Activated CD8-positive, alpha-beta T cell treated with anti-CD3 and anti-CD28 coated beads for 36 hours (primary cell): ENCODE measurements around the gene CYP46A1. TPM values are rescaled to one million over a fixed set of nuclear protein-coding genes. Genes with fewer than 3 reads are reported as not detected.

ENCODE experiments used
- ATAC-seq: fragments of 200-7000 bp; cut with Tn5 transposase; one replicate; pipeline ENCODE4 v1.10.0; 2021; ENCODE audit warnings: mild to moderate bottlenecking, moderate library complexity
- CTCF ChIA-PET: fragments of 350-600 bp; sonication (Branson Sonifier 250); formaldehyde crosslinking; loops from one replicate; lab custom pipeline; 2021; ENCODE audit warnings: antibody characterized with exemption; lab: Charles Lee
- POLR2A ChIA-PET: fragments of 350-600 bp; sonication (Branson Sonifier 250); formaldehyde crosslinking; loops from one replicate; lab custom pipeline; 2021; ENCODE audit warnings: antibody characterized with exemption; lab: Charles Lee
- DNase-seq: peaks from one replicate; pipeline ENCODE4 v3.0.0-alpha.2; 2020
- H3K27ac Mint-ChIP-seq: one replicate; pipeline ENCODE4 v1.8.0; 2021; ENCODE audit warnings: mild to moderate bottlenecking, mixed read lengths
- H3K27me3 Mint-ChIP-seq: one replicate; pipeline ENCODE4 v1.8.0; 2021; ENCODE audit warnings: mixed read lengths
- H3K36me3 Mint-ChIP-seq: one replicate; pipeline ENCODE4 v1.8.0; 2021; ENCODE audit warnings: low read depth, mixed read lengths
- H3K4me1 Mint-ChIP-seq: one replicate; pipeline ENCODE4 v1.8.0; 2021; ENCODE audit warnings: low read depth, mixed read lengths
- H3K4me3 Mint-ChIP-seq: one replicate; pipeline ENCODE4 v1.8.0; 2021; ENCODE audit warnings: mild to moderate bottlenecking, moderate library complexity, mixed read lengths
- H3K9me3 Mint-ChIP-seq: one replicate; pipeline ENCODE4 v1.8.0; 2021; ENCODE audit warnings: mixed read lengths
- intact Hi-C: fragments of 100-400 bp; cut with micrococcal nuclease; formaldehyde crosslinking; loops from one replicate; pipeline ENCODE4 v1.10.0; 2022
- total RNA-seq, 2 experiments: library from RNA; stranded (reverse); gene quantifications; one replicate each; pipeline ENCODE4 v1.2.3, GENCODE V29; 2021
- TF ChIP-seq, protein P1 (sequence below): fragments of 200-600 bp; IDR thresholded peaks from one replicate; pipeline ENCODE4 v1.8.0; 2022; ENCODE audit warnings: antibody characterized with exemption, mild to moderate bottlenecking

The CYP46A1 gene
- total RNA-seq, 2 experiments from 2014 or later: 0.16 to 0.20 TPM

DNA sequence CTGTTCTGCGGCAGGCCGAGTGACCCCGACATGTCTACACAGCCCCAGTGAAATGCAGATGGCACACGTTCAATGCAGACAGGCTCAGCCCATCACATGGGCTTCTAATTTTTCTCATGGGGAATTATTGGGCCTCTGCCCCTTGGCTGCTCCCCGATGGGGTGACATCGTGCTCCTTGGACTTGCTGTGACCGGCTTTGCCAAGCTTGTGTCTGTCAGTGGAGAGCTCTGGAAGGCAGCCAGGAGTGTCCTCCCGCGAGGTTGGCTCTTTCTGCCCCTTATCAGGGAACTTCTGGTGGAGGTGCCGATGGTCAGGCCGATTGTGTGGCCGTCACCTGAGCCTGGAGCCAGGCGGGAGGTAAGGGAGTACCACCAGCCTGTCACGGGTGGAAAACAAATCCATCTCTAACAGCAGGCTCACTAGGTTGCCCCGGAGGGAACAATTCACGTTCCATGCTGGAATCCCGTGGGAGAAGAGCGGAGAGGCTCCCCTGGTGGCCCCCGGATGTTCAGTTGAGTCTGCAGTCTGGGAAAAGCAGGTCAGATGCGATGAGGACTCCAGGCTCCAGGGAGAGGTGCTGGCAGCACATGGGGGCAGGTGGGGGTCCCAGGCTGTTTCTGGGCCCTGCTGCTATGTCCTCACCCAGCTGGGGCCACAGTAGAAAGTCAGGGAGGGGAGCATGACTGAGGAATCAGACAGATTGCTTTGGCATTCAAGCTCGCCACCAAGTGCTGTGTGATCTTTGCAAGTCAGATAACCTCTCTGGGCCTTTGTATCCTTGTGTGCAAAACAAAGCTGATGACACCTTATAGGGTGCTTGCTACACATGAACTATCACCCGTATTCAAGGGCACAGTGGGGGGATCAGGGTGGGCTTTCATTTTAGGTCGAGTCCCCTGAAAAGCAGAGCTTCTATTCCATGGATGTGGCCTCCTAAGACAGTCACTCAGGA lies 65.9 kb downstream of the CYP46A1 start:
- TF ChIP-seq, protein P1, sequence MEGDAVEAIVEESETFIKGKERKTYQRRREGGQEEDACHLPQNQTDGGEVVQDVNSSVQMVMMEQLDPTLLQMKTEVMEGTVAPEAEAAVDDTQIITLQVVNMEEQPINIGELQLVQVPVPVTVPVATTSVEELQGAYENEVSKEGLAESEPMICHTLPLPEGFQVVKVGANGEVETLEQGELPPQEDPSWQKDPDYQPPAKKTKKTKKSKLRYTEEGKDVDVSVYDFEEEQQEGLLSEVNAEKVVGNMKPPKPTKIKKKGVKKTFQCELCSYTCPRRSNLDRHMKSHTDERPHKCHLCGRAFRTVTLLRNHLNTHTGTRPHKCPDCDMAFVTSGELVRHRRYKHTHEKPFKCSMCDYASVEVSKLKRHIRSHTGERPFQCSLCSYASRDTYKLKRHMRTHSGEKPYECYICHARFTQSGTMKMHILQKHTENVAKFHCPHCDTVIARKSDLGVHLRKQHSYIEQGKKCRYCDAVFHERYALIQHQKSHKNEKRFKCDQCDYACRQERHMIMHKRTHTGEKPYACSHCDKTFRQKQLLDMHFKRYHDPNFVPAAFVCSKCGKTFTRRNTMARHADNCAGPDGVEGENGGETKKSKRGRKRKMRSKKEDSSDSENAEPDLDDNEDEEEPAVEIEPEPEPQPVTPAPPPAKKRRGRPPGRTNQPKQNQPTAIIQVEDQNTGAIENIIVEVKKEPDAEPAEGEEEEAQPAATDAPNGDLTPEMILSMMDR: no peak
- intact Hi-C loops: no loop called here

DNA sequence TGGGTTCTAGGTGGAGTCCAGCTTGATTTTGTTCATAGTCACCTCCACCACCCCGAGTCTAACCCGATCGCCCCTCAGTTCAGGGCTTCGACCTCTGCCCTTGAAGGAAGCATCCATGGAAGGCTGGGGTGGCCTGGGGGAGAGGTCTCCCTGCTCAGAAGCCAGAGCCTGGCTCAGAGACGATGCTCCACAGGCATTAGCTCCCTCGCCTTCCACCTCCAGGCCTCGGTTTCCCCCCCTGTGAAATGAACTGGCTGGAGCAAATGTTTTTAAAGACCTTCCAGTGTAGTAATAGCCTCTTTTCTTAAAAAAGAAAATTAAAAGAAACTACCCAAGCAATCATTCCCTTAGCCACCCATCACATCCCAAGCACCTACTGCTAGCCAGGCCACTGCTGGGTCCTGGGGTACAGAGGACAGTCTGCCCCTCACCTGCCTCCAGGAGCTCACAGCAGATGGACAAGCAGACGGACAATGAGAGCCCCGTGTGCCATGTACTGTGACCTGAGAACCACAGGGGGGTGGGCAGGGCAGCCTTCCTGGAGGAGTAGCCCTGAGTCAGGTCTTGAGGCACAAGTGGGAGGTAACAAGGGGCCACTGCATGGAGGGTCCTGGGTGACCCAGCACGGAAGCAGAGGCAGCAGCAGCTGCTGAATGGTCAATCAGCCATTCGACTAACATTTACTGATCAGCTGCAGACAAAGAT lies 66.8 kb downstream of the CYP46A1 start:
- no peak for DNase-seq
- Mint-ChIP-seq H3K27me3 (peaks cover 41% of the 10 kb centered on the region), H3K27ac (no peak overlapping the region), H3K36me3 (no peaks in the 10 kb centered on the region), H3K9me3 (no peaks in the 10 kb centered on the region), H3K4me1 (peaks cover 15% of the 10 kb centered on the region), H3K4me3 (no peak overlapping the region)
- ChIA-PET POLR2A (no interaction called here), CTCF (interaction anchor here (1.3 to 1.8 kb wide), 3 partner anchors 16 to 196 kb away, joined by 3 to 4 read pairs (median 3); no protein-coding TSS in a partner anchor)
- intact Hi-C loops: no loop called here
- TF ChIP-seq, protein P1: no peak
- no peak for ATAC-seq

More for the DNA sequence above, 65.9 kb downstream of the CYP46A1 start:
- peaks cover 16% of the 10 kb centered on the region for H3K4me1 Mint-ChIP-seq
- H3K36me3 Mint-ChIP-seq: no peaks in the 10 kb centered on the region
- POLR2A ChIA-PET: no interaction called here
- no peak overlapping the region for H3K4me3 Mint-ChIP-seq
- H3K27ac Mint-ChIP-seq: no peak overlapping the region
- H3K9me3 Mint-ChIP-seq: no peaks in the 10 kb centered on the region
- no peak for DNase-seq
- CTCF ChIA-PET: interaction anchor here (1.3 kb wide), 1 partner anchor 15 kb away, joined by 3 read pairs; no protein-coding TSS in a partner anchor
- no peak for ATAC-seq
- H3K27me3 Mint-ChIP-seq: peaks cover 41% of the 10 kb centered on the region

DNA sequence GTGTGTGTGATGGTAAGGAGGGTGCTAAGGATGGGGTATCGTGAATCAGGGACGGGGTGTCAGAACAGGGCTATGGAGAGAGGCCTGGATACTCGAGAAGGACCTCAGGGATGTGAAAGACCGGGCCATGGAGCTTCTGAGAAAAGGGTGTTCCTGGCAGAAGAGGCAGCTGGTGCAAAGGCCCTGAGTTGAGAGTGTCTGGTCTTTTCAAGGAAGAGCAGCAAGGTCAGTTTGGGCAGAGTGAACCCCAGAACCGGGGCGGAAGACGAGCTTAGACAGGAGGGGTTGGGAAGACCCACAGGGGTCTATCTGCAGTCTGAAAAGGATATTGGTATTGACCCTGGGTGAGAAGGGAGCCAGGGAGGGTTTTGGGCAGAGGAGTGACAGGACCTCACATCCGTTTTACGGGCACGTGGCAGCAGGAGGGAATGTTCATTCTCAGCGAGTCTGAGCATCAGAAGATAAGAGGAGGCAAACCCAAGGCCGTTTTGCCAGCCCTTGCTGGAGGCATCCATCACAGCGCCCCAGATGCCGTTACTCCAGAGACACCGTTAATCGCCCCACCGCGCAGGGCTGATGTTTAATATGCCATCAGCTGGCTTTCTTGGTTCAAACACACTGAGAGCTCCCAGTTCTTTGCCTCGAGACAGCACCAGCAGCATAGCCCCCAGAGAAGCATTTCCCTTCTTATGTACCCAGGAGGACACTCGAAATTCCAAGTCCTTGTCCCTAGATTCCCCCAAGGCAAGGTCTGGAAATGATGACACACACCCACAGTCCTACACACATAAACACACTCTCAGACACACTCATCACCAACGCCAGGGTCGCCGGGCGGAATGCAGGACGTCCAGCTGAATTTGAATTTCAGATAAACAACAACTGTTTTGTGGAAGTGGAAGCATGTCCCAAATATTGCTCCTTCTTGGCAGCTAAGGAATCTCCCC lies 67.7 kb downstream of the CYP46A1 start:
- TF ChIP-seq, protein P1: no peak
- intact Hi-C loops: no loop called here
- no peak for ATAC-seq
- Mint-ChIP-seq H3K27ac (no peak overlapping the region), H3K9me3 (no peaks in the 10 kb centered on the region), H3K4me1 (peaks cover 9% of the 10 kb centered on the region), H3K4me3 (no peak overlapping the region), H3K27me3 (peaks cover 43% of the 10 kb centered on the region), H3K36me3 (no peaks in the 10 kb centered on the region)
- ChIA-PET CTCF (interaction anchor here (0.6 to 1.8 kb wide), 5 partner anchors 12 to 585 kb away, joined by 3 to 4 read pairs (median 3); no protein-coding TSS in a partner anchor), POLR2A (no interaction called here)
- DNase-seq: no peak

DNA sequence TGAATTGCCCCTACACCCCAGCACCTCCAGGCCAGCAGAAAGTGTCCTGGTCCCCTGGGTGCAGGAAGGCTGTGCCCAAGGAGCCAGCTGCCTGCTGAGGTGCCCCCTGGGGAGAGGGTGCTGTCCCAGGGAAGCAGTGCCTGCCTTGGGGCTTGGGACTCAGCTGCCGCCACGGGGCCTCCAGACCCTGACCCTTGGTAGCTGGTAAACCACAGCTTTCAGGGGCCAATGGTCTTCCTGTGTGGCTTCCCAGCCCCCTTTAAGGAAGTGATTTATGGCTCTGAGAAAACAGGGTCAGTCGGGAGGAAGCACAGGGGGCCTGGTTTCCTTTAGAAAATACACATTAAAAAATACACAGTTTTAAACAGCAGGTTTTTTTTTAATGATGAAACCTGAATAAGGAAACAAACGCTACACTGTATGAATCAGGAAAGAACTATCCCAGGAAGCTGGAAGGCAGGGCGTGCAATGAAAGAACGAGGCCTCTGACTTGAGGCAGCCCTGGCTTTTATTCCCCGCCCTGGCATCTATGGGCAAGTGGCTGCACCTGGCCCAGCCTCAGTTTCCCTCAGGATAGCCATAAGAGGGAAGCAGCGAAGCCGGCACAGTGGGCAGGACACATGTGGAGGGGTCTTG lies 68.5 kb downstream of the CYP46A1 start:
- intact Hi-C loops: no loop called here
- Mint-ChIP-seq H3K9me3 (no peaks in the 10 kb centered on the region), H3K36me3 (no peaks in the 10 kb centered on the region), H3K27ac (no peak overlapping the region), H3K4me3 (no peak overlapping the region), H3K27me3 (peaks cover 44% of the 10 kb centered on the region), H3K4me1 (peaks cover 8% of the 10 kb centered on the region)
- CTCF ChIA-PET: interaction anchor here (0.8 to 1.8 kb wide), 4 partner anchors 13 to 195 kb away, joined by 3 to 4 read pairs (median 4); no protein-coding TSS in a partner anchor
- TF ChIP-seq, protein P1: no peak
- no peak for ATAC-seq
- DNase-seq: no peak
- POLR2A ChIA-PET: no interaction called here
